PC-3 (cell line): ENCODE measurements around the gene TNPO3.

Source experiments
- EZH2phosphoT487 ChIP-seq: fragments of 300-600 bp; sonication (generic); IDR thresholded peaks from 2 replicates; pipeline ENCODE4 v1.6.1; 2018; ENCODE audit warnings: mild to moderate bottlenecking, antibody characterized with exemption, low read length, borderline replicate concordance
- TF ChIP-seq, protein P1 (sequence below): fragments of 300-600 bp; sonication (generic); conservative IDR thresholded peaks from 2 replicates; pipeline ENCODE4 v1.5.1; 2017; ENCODE audit warnings: antibody characterized with exemption, low read depth, mild to moderate bottlenecking, low read length

DNA sequence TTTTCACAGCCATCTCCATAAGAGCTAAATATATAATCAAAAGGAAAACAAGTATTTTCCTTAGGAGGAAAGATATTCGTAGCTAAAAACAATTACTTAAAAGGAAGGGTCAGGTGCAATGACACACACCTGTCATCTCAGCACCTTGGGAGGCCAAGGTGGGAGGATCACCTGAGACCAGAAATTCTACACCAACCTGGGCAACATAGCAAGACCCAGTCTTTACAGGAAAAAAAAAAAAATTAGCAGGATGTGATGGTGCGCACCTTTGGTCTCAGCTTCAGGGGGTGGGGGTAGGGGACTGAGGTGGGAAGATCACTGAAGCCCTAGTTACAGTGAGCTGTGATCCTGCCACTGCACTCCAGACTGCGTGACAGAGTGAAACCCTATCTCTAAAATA is 11.9 kb downstream of the TNPO3 start:
- TF ChIP-seq, protein P1, sequence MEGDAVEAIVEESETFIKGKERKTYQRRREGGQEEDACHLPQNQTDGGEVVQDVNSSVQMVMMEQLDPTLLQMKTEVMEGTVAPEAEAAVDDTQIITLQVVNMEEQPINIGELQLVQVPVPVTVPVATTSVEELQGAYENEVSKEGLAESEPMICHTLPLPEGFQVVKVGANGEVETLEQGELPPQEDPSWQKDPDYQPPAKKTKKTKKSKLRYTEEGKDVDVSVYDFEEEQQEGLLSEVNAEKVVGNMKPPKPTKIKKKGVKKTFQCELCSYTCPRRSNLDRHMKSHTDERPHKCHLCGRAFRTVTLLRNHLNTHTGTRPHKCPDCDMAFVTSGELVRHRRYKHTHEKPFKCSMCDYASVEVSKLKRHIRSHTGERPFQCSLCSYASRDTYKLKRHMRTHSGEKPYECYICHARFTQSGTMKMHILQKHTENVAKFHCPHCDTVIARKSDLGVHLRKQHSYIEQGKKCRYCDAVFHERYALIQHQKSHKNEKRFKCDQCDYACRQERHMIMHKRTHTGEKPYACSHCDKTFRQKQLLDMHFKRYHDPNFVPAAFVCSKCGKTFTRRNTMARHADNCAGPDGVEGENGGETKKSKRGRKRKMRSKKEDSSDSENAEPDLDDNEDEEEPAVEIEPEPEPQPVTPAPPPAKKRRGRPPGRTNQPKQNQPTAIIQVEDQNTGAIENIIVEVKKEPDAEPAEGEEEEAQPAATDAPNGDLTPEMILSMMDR = no peak
- no peak for TF ChIP-seq EZH2phosphoT487
